ENCODE measurements around the gene COL21A1.

Gene COL21A1

GRCh38 chr6:56109149-56109548 lies 138.2 kb downstream of the COL21A1 start:
- TF ChIP-seq CTCF (IDR thresholded peaks at IDR 0.05; ENCODE audit: low read depth, low read length, missing control alignments), result no peak
- no peak overlapping the region for H3K4me3 ChIP-seq (replicated peaks; ENCODE audit: low read depth, low read length)
- DNase-seq (ENCODE audit: extremely low read depth, low read depth), result no peak

- H3K4me3 ChIP-seq (replicated peaks; ENCODE audit: low read depth, low read length), result no peak overlapping the region
- no peak for DNase-seq (ENCODE audit: extremely low read depth, low read depth)
- no peak for TF ChIP-seq CTCF (IDR thresholded peaks at IDR 0.05; ENCODE audit: low read depth, low read length, missing control alignments)
Observed at GRCh38 chr6:56106231-56106630, 141.1 kb downstream of the COL21A1 start.

- TF ChIP-seq CTCF (IDR thresholded peaks at IDR 0.05; ENCODE audit: low read depth, low read length, missing control alignments), result no peak
- no peak overlapping the region for H3K4me3 ChIP-seq (replicated peaks; ENCODE audit: low read depth, low read length)
- DNase-seq (ENCODE audit: extremely low read depth, low read depth), result no peak
Observed at GRCh38 chr6:56104591-56104990, 142.8 kb downstream of the COL21A1 start.

GRCh38 chr6:56102216-56102615 lies 145.2 kb downstream of the COL21A1 start:
- no peak for TF ChIP-seq CTCF (IDR thresholded peaks at IDR 0.05; ENCODE audit: low read depth, low read length, missing control alignments)
- no peak overlapping the region for H3K4me3 ChIP-seq (replicated peaks; ENCODE audit: low read depth, low read length)
- no peak for DNase-seq (ENCODE audit: extremely low read depth, low read depth)

- peak; percentile 92 for DNase-seq (ENCODE audit: extremely low read depth, low read depth)
- H3K4me3 ChIP-seq (replicated peaks; ENCODE audit: low read depth, low read length), result no peak overlapping the region
- TF ChIP-seq CTCF (IDR thresholded peaks at IDR 0.05; ENCODE audit: low read depth, low read length, missing control alignments), result no peak
Observed at GRCh38 chr6:56101141-56101553, 146.2 kb downstream of the COL21A1 start.

GRCh38 chr6:56096946-56097621 lies 150.3 kb downstream of the COL21A1 start:
- DNase-seq (ENCODE audit: extremely low read depth, low read depth), result no peak
- H3K4me3 ChIP-seq (replicated peaks; ENCODE audit: low read depth, low read length), result no peak overlapping the region
- no peak for TF ChIP-seq CTCF (IDR thresholded peaks at IDR 0.05; ENCODE audit: low read depth, low read length, missing control alignments)

GRCh38 chr6:56096541-56096940 lies 150.8 kb downstream of the COL21A1 start:
- H3K4me3 ChIP-seq (replicated peaks; ENCODE audit: low read depth, low read length), result no peak overlapping the region
- DNase-seq (ENCODE audit: extremely low read depth, low read depth), result no peak
- no peak for TF ChIP-seq CTCF (IDR thresholded peaks at IDR 0.05; ENCODE audit: low read depth, low read length, missing control alignments)
